B cell (primary cell): ENCODE data around the gene SLC35B2. TPM values are rescaled to one million over a fixed set of nuclear protein-coding genes. Genes with fewer than 3 reads are reported as not detected.

Experiments used
- ATAC-seq: fragments of 200-7000 bp; cut with Tn5 transposase; one replicate; pipeline ENCODE4 v1.10.0; 2021; ENCODE audit warnings: low read depth, mild to moderate bottlenecking, moderate number of reproducible peaks, moderate library complexity
- CTCF ChIA-PET: fragments of 350-600 bp; sonication (Branson Sonifier 250); formaldehyde crosslinking; loops from one replicate; lab custom pipeline; 2021; ENCODE audit warnings: antibody characterized with exemption, inconsistent platforms; lab: Charles Lee
- POLR2A ChIA-PET: fragments of 350-600 bp; sonication (Branson Sonifier 250); formaldehyde crosslinking; loops from one replicate; lab custom pipeline; 2021; ENCODE audit warnings: antibody characterized with exemption; lab: Charles Lee
- DNase-seq: peaks from one replicate; pipeline ENCODE4 v3.0.0; 2013
- H2AFZ ChIP-seq: 2 replicates; pipeline ENCODE4 v1.6.1; 2012; ENCODE audit warnings: mild to moderate bottlenecking, low read depth, low read length; ENCODE audit not compliant: insufficient read depth, poor library complexity, severe bottlenecking
- H3K27ac ChIP-seq, 2 donors: 1 replicate in 1 of 2; 2 replicates in 1 of 2; pipeline ENCODE4 v1.5.1; 2012 to 2013; ENCODE audit warnings: low read length in 2 of 2, mild to moderate bottlenecking in 2 of 2, moderate library complexity in 1 of 2
- H3K27me3 ChIP-seq, 4 experiments: fragments of 200-600 bp in 1 of 4; sonication (generic) in 1 of 4; replicated peaks in 1 of 4; 1 replicate in 2 of 4; 2 replicates in 2 of 4; pipeline versions ENCODE4 v1.6.1 to v1.7.0; 2013 to 2016; ENCODE audit warnings: low read length in 3 of 4, mild to moderate bottlenecking in 2 of 4, mixed read lengths in 1 of 4, moderate library complexity in 1 of 4; ENCODE audit not compliant: insufficient read depth in 4 of 4, control insufficient read depth in 3 of 4; ENCODE audit errors: control extremely low read depth in 1 of 4
- H3K36me3 ChIP-seq, 2 experiments: replicated peaks in 1 of 2; 1 replicate in 1 of 2; 2 replicates in 1 of 2; pipeline versions ENCODE4 v1.6.1 to v1.7.1; 2013; ENCODE audit warnings: low read length in 1 of 2; ENCODE audit not compliant: insufficient read depth in 2 of 2, control insufficient read depth in 1 of 2; ENCODE audit errors: control extremely low read depth in 1 of 2, extremely low read depth in 1 of 2
- H3K4me1 ChIP-seq, 2 donors: fragments of 200-600 bp in 1 of 2; sonication (generic) in 1 of 2; 1 replicate in 1 of 2; 2 replicates in 1 of 2; pipeline versions ENCODE4 v1.5.1 to v1.6.1; 2013 to 2017; ENCODE audit warnings: low read length in 2 of 2; ENCODE audit not compliant: control insufficient read depth in 2 of 2, insufficient read depth in 2 of 2
- H3K4me2 ChIP-seq: replicated peaks from 2 replicates; pipeline ENCODE3; 2012; ENCODE audit warnings: mild to moderate bottlenecking, low read depth, low read length; ENCODE audit not compliant: poor library complexity, severe bottlenecking
- H3K4me3 ChIP-seq, 5 experiments: fragments of 200-600 bp in 1 of 5; sonication (generic) in 1 of 5; 1 replicate in 3 of 5; 2 replicates in 2 of 5; pipeline versions ENCODE4 v1.5.1 to v1.7.0; 2011 to 2016; ENCODE audit warnings: low read length in 4 of 5, mild to moderate bottlenecking in 4 of 5, low read depth in 2 of 5, control low read depth in 1 of 5, moderate library complexity in 1 of 5; ENCODE audit not compliant: insufficient read depth in 1 of 5; ENCODE audit errors: control extremely low read depth in 1 of 5, extremely low read depth in 1 of 5
- H3K79me2 ChIP-seq: fragments of 200-600 bp; sonication (generic); one replicate; pipeline ENCODE4 v1.6.0; 2016; ENCODE audit warnings: low read length; ENCODE audit not compliant: control insufficient read depth, insufficient read depth
- H3K9ac ChIP-seq: fragments of 200-600 bp; sonication (generic); 2 replicates; pipeline ENCODE4 v1.6.1; 2017; ENCODE audit warnings: mild to moderate bottlenecking, low read length, moderate library complexity
- H3K9me3 ChIP-seq, 3 donors: one replicate each; pipeline versions ENCODE4 v1.6.1 to v1.7.1; 2013; ENCODE audit warnings: low read length in 2 of 3; ENCODE audit not compliant: control insufficient read depth in 2 of 3, insufficient read depth in 1 of 3; ENCODE audit errors: control extremely low read depth in 1 of 3
- H4K20me1 ChIP-seq: 2 replicates; pipeline ENCODE4 v1.6.0; 2012; ENCODE audit warnings: mild to moderate bottlenecking, low read length; ENCODE audit not compliant: insufficient read depth, control insufficient read depth, poor library complexity, severe bottlenecking
- H3K27ac Mint-ChIP-seq: one replicate; pipeline ENCODE4 v1.8.0; 2021; ENCODE audit warnings: mixed read lengths
- H3K27me3 Mint-ChIP-seq: one replicate; pipeline ENCODE4 v1.8.0; 2021; ENCODE audit warnings: mixed read lengths
- H3K4me1 Mint-ChIP-seq: one replicate; pipeline ENCODE4 v1.8.0; 2021; ENCODE audit warnings: mixed read lengths
- H3K4me3 Mint-ChIP-seq: one replicate; pipeline ENCODE4 v1.8.0; 2021; ENCODE audit warnings: mixed read lengths
- H3K9me3 Mint-ChIP-seq: one replicate; pipeline ENCODE4 v1.8.0; 2022; ENCODE audit warnings: mixed read lengths; ENCODE audit not compliant: insufficient read depth
- CTCF ChIP-seq: fragments of 200-600 bp; IDR thresholded peaks from one replicate; pipeline ENCODE4 v1.8.0; 2022; ENCODE audit warnings: antibody characterized with exemption, mild to moderate bottlenecking
- EZH2 ChIP-seq: IDR thresholded peaks from 2 replicates; pipeline ENCODE4 v1.6.1; 2012; ENCODE audit warnings: borderline replicate concordance, low read depth, mild to moderate bottlenecking, moderate library complexity, low read length; ENCODE audit not compliant: insufficient read depth, poor library complexity, severe bottlenecking
- WGBS: methylation state at CpG from one replicate; pipeline ENCODE4 v1.1.5; 2013; ENCODE audit warnings: missing lambda C conversion rate; ENCODE audit not compliant: insufficient coverage; 5-methylcytosine and 5-hydroxymethylcytosine counted together
- intact Hi-C: fragments of 100-400 bp; cut with micrococcal nuclease; formaldehyde crosslinking; loops from one replicate; pipeline ENCODE4 v1.10.0; 2022
- polyA plus RNA-seq: library from polyadenylated mRNA; depleted of rRNA; stranded (reverse); fragments of >200 nt; gene quantifications from 2 replicates; pipeline ENCODE4 v1.2.3, GENCODE V29; 2012
- total RNA-seq, 2 donors: library from RNA; stranded (reverse); fragments of 120-200 nt in 1 of 2; gene quantifications; 1 replicate in 1 of 2; 2 replicates in 1 of 2; pipeline versions ENCODE4 v1.2.3 to v1.2.4, GENCODE V29; 2013 to 2022

Gene SLC35B2
- total and polyA plus RNA-seq, 2 donors (not counting 1 experiment from before 2014, with no cell fraction given), result 30.0 to 35.2 TPM

GRCh38 chr6:44219053-44219814 lies 38.1 kb downstream of the SLC35B2 start:
- ATAC-seq, result peak; percentile 37
- Histone ChIP-seq H3K4me1 (peaks cover 22 to 40% of the 10 kb centered on the region in 2 donors), H3K27me3 (peaks cover 0 to 2% (median 0%) of the 10 kb centered on the region in 4 experiments), H4K20me1 (no peaks in the 10 kb centered on the region), H3K4me3 (peak overlapping the region in 4 of 5 experiments; percentile 45 to 59 (median 54)), H2AFZ (peak overlapping the region; percentile 87), H3K9ac (peak overlapping the region; percentile 67), H3K27ac (no peak overlapping the region), H3K9me3 (no peaks in the 10 kb centered on the region), H3K36me3 (no peaks in the 10 kb centered on the region), H3K4me2 (peak overlapping the region; percentile 97), H3K79me2 (no peaks in the 10 kb centered on the region)
- Mint-ChIP-seq H3K4me3 (peak overlapping the region; percentile 85), H3K27me3 (no peaks in the 10 kb centered on the region), H3K9me3 (no peaks in the 10 kb centered on the region), H3K27ac (no peak overlapping the region), H3K4me1 (peaks cover 36% of the 10 kb centered on the region)
- WGBS, result 2% methylated on average over 31 of the region's 45 CpGs
- TF ChIP-seq EZH2, result no peak
- TF ChIP-seq CTCF, result no peak
- ChIA-PET CTCF (interaction anchor here (0.7 to 1.1 kb wide), 3 partner anchors 11 to 94 kb away, joined by 3 read pairs; partner anchors contain the start of gene AARS2), POLR2A (interaction anchor here (0.7 to 2.4 kb wide), 4 partner anchors 17 to 45 kb away, joined by 3 to 11 read pairs (median 5); partner anchors contain the start of gene HSP90AB1)
- intact Hi-C loops, result no loop called here
- DNase-seq, result peak; percentile 68
